ENCODE measurements around the gene GTPBP4. TPM values are rescaled to one million over a fixed set of nuclear protein-coding genes. Genes with fewer than 3 reads are reported as not detected.

Gene GTPBP4
- total RNA-seq, 1 donor from 2014 or later, result 69.6 TPM

DNA sequence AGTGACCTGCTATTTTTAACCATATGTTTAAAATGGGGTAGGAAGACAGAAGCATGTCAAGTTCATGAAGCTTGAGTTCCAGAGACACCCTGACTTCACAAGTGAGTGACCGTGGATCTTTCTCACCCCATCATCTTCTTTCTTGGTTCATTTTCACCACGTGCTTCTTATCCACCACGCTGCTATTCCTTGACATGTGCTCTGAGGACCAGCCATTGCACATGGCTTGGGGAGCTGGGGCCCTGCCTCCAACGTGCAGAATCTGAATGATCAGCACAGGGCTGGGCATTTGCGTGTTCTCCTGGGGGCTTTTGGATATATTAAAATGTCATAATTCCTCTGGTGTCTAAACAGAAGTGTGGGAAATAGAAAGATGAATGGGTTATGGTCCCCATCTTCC is 25.0 kb upstream of the GTPBP4 start:
- no peaks in the 10 kb centered on the region for H3K36me3 Mint-ChIP-seq (ENCODE audit: low read depth)

DNA sequence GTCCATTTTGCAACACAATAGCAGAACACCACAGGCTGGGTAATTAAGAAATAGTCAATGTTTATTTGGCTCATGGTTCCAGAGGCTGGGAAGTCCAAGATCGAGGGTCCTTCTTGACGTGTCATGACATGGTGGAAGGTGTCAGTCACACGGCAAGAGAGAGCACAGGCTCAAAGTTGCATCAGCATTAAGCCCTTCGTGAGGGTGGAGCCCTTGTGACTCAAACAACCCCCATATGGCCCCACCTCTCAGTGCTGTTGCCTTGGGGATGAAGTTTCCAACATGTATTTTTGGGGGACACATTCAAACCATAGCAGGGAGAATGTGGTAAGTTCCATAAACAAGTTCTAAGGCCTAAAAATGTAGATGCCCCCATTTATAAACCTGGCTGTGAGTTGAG is 24.6 kb upstream of the GTPBP4 start:
- H3K9me3 Mint-ChIP-seq, result peaks cover 9% of the 10 kb centered on the region
- no peaks in the 10 kb centered on the region for H3K36me3 Mint-ChIP-seq (ENCODE audit: low read depth)
- TF ChIP-seq, protein P1, sequence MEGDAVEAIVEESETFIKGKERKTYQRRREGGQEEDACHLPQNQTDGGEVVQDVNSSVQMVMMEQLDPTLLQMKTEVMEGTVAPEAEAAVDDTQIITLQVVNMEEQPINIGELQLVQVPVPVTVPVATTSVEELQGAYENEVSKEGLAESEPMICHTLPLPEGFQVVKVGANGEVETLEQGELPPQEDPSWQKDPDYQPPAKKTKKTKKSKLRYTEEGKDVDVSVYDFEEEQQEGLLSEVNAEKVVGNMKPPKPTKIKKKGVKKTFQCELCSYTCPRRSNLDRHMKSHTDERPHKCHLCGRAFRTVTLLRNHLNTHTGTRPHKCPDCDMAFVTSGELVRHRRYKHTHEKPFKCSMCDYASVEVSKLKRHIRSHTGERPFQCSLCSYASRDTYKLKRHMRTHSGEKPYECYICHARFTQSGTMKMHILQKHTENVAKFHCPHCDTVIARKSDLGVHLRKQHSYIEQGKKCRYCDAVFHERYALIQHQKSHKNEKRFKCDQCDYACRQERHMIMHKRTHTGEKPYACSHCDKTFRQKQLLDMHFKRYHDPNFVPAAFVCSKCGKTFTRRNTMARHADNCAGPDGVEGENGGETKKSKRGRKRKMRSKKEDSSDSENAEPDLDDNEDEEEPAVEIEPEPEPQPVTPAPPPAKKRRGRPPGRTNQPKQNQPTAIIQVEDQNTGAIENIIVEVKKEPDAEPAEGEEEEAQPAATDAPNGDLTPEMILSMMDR (conservative IDR thresholded peaks at IDR 0.05), result no peak
- no peak overlapping the region for H3K4me3 Mint-ChIP-seq
- peaks cover 3% of the 10 kb centered on the region for H3K27me3 Mint-ChIP-seq (ENCODE audit: low read depth)
- no peak for DNase-seq (ENCODE audit: low read depth, low spot score)
- H3K4me1 Mint-ChIP-seq, result no peaks in the 10 kb centered on the region
- no peak overlapping the region for H3K27ac Mint-ChIP-seq (ENCODE audit: unreplicated experiment)

More for the DNA sequence above, 25.0 kb upstream of the GTPBP4 start:
- TF ChIP-seq, protein P1 (conservative IDR thresholded peaks at IDR 0.05), result no peak
- H3K27me3 Mint-ChIP-seq (ENCODE audit: low read depth), result peaks cover 3% of the 10 kb centered on the region
- no peak overlapping the region for H3K4me3 Mint-ChIP-seq
- peaks cover 9% of the 10 kb centered on the region for H3K9me3 Mint-ChIP-seq
- DNase-seq (ENCODE audit: low read depth, low spot score), result no peak
- H3K27ac Mint-ChIP-seq (ENCODE audit: unreplicated experiment), result no peak overlapping the region
- no peaks in the 10 kb centered on the region for H3K4me1 Mint-ChIP-seq

- H3K27ac Mint-ChIP-seq (ENCODE audit: unreplicated experiment), result no peak overlapping the region
- DNase-seq (ENCODE audit: low read depth, low spot score), result no peak
- H3K4me3 Mint-ChIP-seq, result no peak overlapping the region
- H3K4me1 Mint-ChIP-seq, result no peaks in the 10 kb centered on the region
- peaks cover 9% of the 10 kb centered on the region for H3K9me3 Mint-ChIP-seq
- peaks cover 5% of the 10 kb centered on the region for H3K27me3 Mint-ChIP-seq (ENCODE audit: low read depth)
- TF ChIP-seq, protein P1 (conservative IDR thresholded peaks at IDR 0.05), result no peak
- H3K36me3 Mint-ChIP-seq (ENCODE audit: low read depth), result no peaks in the 10 kb centered on the region
Observed at GRCh38 chr10:964321-964987, 23.8 kb upstream of the GTPBP4 start.

- Mint-ChIP-seq H3K4me1 (peaks cover 5% of the 10 kb centered on the region), H3K27ac (ENCODE audit: unreplicated experiment) (no peak overlapping the region), H3K36me3 (ENCODE audit: low read depth) (no peaks in the 10 kb centered on the region), H3K4me3 (no peak overlapping the region), H3K27me3 (ENCODE audit: low read depth) (peaks cover 3% of the 10 kb centered on the region), H3K9me3 (peaks cover 7% of the 10 kb centered on the region)
- no peak for DNase-seq (ENCODE audit: low read depth, low spot score)
- TF ChIP-seq, protein P1 (conservative IDR thresholded peaks at IDR 0.05), result no peak
Observed at GRCh38 chr10:964988-965417, 23.2 kb upstream of the GTPBP4 start.

DNA sequence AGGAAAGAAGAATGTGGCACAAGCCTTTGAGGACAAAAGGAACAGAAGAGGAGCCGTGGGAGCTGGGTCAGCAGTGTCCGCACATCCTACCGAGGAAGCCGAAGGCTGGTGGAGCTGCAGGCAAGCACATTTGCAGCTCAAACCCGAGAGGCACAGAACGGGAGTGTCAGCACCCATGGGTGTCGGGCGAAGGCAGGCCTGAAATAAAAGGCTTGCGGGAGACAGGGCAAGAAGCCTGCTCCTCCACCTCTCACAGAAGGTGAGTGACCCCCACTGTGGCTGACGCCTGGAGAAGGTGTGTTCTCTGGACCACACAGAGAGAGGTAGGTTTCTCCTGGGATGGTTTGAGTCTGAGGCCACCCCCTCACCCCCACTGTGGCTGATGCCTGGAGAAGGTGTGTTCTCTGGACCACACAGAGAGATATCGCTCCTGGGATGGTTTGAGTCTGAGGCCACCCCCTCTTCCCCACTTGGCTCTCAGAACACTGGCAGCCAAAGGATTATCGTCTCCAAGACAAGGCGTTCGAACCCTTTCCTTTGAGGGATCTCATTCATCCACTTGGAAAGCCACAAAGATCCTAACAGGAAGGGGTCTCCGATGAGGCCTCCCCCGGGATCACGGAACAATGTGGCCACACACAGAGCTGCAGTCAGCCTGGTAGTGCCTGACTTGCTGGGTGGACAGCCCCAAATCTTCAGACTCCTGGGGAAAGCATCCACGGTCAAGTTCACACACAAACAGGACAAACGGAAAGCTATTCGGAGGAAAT is 21.6 kb upstream of the GTPBP4 start:
- Mint-ChIP-seq H3K27me3 (ENCODE audit: low read depth) (peaks cover 2% of the 10 kb centered on the region), H3K4me1 (peaks cover 11% of the 10 kb centered on the region), H3K36me3 (ENCODE audit: low read depth) (no peaks in the 10 kb centered on the region), H3K4me3 (no peak overlapping the region), H3K27ac (ENCODE audit: unreplicated experiment) (no peak overlapping the region), H3K9me3 (no peaks in the 10 kb centered on the region)
- TF ChIP-seq, protein P1 (conservative IDR thresholded peaks at IDR 0.05), result no peak
- no peak for DNase-seq (ENCODE audit: low read depth, low spot score)

Measured in neural crest cell (in vitro differentiated cells).